ENCODE data around the gene SQSTM1.
"Not testable (repeated sequence)": the region's sequence is repeated elsewhere in the genome, so short reads cannot be mapped to it uniquely, and the experiment has no call there.

The SQSTM1 gene

GRCh38 chr5:179827680-179828079 is 7.0 kb downstream of the SQSTM1 start:
- DNase-seq (ENCODE audit: low read depth in 2 of 2), result no peak

GRCh38 chr5:179828756-179829421 is 8.2 kb downstream of the SQSTM1 start:
- DNase-seq (ENCODE audit: low read depth in 2 of 2), result no peak

GRCh38 chr5:179829732-179830435 is 9.2 kb downstream of the SQSTM1 start:
- DNase-seq (ENCODE audit: low read depth in 2 of 2), result no peak

DNA sequence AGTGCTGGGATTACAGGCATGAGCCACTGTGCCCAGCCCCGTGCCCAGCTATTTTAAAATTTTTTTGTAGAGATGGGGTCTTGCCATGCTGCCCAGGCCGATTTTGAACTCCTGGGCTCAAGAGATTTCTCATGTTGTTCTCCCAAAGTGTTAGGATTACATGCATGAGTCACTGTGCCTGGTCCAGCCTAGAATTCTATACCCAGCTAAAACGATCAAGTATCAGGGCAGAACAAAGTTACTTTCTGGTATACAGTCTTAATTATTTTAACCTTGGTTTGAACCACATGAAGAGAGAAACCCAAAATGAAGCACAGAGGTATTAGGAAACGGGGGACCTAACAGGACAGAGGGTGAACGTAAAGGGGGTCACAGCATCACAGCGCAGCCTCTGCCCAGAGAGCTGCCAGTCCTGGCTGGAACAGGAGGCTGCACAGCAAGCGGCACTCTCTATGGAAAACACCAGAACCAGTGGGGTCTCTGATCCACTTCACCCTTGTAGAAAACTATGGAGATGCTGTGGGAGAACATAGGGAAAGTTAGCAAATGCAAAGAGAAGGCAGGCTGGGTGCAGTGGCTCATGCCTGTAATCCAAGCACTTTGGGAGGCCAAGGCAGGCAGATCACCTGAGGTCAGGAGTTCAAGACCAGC is 10.2 kb downstream of the SQSTM1 start:
- no peak for DNase-seq (ENCODE audit: low read depth in 2 of 2)

DNA sequence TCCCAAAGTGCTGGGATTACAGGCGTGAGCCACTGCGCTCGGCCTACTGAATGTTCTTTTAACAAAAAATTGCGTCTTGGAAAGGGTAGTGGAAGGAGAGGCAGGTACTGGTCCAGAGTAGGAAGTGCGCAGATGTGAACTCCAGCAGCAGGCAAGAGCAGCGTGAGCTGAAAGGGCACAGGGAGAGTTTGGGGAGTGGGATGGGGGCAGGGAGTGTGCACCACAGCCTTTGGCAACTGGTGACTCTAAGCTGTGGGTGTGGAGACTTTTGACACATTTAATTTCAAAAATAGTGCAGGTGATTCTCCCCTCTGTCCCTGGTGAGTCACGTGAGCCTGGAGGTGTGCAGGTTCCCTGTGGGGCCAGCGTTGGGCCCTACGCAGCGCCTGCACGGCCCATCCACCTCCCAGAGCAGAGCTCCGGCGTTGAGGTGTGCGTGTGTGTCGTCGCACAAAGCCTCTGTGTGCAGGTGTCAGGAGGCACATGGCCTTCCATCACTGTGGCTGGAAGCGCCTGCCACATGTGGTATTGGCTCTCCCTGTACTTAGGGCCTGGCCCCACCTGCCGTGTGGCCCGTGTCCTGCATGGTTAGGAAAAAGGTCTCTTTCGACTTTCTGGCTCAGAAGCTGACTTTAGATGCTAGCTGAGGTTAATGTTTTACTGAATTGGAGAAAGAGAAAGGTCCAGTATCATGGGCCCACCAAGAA is 11.5 kb downstream of the SQSTM1 start:
- DNase-seq (ENCODE audit: low read depth in 2 of 2), result no peak

DNA sequence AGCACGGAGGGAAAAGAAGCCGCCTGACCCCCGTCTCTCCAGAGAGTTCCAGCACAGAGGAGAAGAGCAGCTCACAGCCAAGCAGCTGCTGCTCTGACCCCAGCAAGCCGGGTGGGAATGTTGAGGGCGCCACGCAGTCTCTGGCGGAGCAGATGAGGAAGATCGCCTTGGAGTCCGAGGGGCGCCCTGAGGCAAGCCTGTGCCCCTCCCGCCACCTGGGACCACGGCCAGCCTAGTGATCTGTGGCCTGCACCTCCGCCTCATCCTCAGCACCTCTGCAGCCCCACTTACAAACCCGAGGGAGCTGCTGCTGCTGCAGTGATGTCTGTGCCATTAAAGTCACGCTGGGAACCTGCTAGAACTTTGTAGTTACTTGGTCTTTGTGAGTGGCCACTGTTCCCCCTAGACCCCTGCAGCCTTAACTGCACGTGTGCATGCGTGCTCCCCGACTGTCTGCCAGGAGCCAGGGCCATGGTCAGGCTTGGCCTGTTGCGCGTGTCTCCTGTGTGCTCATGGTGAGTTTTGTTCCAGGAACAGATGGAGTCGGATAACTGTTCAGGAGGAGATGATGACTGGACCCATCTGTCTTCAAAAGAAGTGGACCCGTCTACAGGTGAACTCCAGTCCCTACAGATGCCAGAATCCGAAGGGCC is 12.5 kb downstream of the SQSTM1 start:
- no peak for DNase-seq (ENCODE audit: low read depth in 2 of 2)

DNA sequence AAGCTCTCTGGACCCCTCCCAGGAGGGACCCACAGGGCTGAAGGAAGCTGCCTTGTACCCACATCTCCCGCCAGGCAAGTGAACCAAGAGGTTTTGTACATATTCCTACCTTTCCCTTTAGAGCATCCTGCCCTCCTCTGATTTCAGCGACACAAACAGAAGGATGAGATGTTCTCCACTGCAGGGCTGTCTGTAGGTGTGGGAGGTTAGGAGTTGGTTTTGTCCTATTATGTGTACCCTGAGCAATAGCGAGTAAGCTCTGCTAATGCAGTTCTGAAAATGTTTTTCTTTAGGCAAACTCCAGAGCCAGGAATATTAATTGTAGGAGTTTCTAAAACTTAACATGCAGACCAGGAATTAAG is 13.0 kb downstream of the SQSTM1 start:
- no peak for DNase-seq (ENCODE audit: low read depth in 2 of 2)

DNA sequence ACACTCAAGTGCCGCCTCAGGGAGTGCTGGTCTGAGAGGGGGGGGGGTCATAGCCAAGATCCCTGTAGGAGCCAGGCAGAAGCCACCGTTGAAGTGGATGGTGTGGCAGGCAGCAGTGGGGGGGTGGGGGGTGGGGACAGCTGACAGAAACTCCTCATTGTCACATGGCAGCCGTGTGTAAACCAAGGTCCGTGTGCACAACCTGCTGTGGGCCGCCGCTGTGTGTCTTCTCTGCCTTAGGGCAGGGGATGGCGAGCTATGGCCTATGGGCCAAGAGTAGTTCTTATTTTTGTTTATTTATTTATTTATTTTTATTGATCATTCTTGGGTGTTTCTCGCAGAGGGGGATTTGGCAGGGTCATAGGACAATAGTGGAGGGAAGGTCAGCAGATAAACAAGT is 13.4 kb downstream of the SQSTM1 start:
- no peak for DNase-seq (ENCODE audit: low read depth in 2 of 2)

- DNase-seq (ENCODE audit: low read depth in 2 of 2), result not testable (repeated sequence)
Measured at GRCh38 chr5:179834871-179835270, 14.2 kb downstream of the SQSTM1 start.

DNA sequence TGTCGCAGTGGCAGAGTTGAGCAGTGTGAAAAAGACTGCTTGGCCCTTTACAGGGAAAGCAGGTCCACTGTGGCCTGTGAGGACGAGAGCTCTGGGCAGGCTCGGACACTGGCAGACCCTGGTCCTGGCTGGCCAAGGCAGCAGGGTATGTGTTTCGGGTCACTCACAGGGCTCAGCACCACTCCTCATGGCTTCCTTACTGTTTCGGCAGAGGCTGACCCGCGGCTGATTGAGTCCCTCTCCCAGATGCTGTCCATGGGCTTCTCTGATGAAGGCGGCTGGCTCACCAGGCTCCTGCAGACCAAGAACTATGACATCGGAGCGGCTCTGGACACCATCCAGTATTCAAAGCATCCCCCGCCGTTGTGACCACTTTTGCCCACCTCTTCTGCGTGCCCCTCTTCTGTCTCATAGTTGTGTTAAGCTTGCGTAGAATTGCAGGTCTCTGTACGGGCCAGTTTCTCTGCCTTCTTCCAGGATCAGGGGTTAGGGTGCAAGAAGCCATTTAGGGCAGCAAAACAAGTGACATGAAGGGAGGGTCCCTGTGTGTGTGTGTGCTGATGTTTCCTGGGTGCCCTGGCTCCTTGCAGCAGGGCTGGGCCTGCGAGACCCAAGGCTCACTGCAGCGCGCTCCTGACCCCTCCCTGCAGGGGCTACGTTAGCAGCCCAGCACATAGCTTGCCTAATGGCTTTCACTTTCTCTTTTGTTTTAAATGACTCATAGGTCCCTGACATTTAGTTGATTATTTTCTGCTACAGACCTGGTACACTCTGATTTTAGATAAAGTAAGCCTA is 15.7 kb downstream of the SQSTM1 start:
- DNase-seq (ENCODE audit: low read depth in 2 of 2), result no peak

GRCh38 chr5:179837076-179838011 is 16.6 kb downstream of the SQSTM1 start:
- no peak for DNase-seq (ENCODE audit: low read depth in 2 of 2)

GRCh38 chr5:179839328-179840256 is 18.9 kb downstream of the SQSTM1 start:
- no peak for DNase-seq (ENCODE audit: low read depth in 2 of 2)

DNA sequence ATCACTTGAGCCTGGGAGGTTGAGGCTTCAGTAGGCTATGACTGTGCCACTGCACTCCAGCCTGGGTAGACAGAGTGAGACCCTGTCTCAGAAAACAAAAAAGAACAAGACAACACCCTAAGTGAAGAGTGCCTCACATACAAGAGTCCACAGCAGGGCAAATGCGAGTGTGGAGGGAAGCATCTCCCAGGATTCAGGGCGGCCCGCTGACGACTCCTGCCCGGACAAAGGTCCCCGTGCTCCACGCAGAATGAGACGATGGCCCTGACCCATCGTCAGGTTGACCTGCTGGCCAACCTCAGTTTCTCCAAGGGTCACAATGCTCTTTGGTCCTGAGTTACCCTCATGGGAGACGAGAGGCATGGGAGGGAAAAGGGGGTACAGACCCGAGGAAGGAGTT is 19.6 kb downstream of the SQSTM1 start:
- no peak for DNase-seq (ENCODE audit: low read depth in 2 of 2)

DNA sequence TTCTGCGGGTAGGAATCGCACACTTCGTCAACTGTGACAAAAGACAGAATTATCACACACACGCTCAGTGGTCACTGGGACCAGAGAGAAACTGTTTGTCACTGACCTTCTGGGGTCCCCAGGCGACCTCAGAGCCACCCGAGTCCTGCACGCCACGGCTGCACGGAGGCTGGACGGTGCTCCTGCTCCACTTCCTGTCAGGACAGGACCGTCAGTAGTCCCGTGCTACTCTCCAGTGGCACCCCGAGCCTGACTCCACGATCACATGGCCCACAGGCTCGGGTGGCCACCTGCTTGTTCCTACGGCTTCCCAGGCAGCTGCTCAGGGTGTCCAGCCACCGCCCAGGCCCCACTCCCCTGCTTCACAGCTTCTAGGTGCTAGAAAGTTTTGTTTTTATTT is 20.1 kb downstream of the SQSTM1 start:
- DNase-seq (ENCODE audit: low read depth in 2 of 2), result no peak

DNA sequence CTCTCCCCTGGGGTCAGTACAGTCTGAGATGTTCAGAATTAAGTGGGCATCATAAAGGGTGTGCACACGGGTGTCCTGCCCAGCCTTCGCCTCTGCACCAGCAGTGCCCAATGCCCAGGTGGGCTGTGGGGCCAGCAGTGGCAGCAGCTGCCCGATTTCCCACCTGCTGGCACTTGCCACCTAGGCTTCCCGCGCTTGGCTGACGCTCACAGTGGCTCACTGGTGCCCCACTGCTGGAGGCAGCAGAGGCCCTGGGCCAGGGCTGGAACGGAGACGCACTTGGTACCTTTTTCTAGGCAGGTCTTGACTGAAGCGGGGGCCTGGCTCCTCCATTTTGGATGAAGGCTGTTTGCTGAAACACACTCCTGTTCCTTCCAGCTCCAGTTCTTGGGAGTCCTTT is 20.9 kb downstream of the SQSTM1 start:
- DNase-seq (ENCODE audit: low read depth in 2 of 2), result no peak

- no peak for DNase-seq (ENCODE audit: low read depth in 2 of 2)
Measured at GRCh38 chr5:179852993-179853547, 32.4 kb downstream of the SQSTM1 start.

- no peak for DNase-seq (ENCODE audit: low read depth in 2 of 2)
Measured at GRCh38 chr5:179854356-179854755, 33.7 kb downstream of the SQSTM1 start.

- DNase-seq (ENCODE audit: low read depth in 2 of 2), result no peak
Measured at GRCh38 chr5:179858241-179858585, 37.5 kb downstream of the SQSTM1 start.

Data from fibroblast of skin of left quadriceps (primary cell).